Esophagus squamous epithelium (tissue), 4 donors: ENCODE results near the gene CKB.

Experiments
- POLR2A ChIP-seq, 4 donors: fragments of 450-650 bp; IDR thresholded peaks; one replicate each; pipeline ENCODE4 v1.6.1; 2017; ENCODE audit warnings: antibody characterized with exemption in 4 of 4, mild to moderate bottlenecking in 4 of 4, moderate library complexity in 3 of 4
- TF ChIP-seq, protein P1 (sequence below), 6 experiments: fragments of 450-650 bp in 4 of 6; fragments of 200-600 bp in 2 of 6; sonication (generic) in 2 of 6; IDR thresholded peaks; one replicate each; pipeline ENCODE4 v1.5.1; 2016 to 2019; ENCODE audit warnings: antibody characterized with exemption in 6 of 6, mild to moderate bottlenecking in 4 of 6, moderate library complexity in 4 of 6

DNA sequence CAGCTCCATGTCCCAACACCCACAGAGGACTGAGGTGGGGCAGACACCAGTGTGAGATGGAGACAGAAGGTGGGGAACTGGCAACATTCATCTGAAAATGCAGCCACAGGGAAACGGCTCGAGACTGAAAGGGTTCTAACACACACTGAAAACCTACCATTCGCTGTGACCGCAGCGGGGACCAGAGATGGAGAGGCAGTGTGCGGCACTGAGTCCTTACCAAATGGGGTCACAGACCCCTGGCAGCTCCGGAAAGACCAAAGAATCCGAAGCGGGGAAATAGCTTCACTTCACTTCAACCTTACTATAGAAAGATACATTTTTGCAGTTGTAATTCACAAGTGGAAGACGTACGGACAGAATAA, 30.2 kb upstream of the CKB start:
- TF ChIP-seq, protein P1, sequence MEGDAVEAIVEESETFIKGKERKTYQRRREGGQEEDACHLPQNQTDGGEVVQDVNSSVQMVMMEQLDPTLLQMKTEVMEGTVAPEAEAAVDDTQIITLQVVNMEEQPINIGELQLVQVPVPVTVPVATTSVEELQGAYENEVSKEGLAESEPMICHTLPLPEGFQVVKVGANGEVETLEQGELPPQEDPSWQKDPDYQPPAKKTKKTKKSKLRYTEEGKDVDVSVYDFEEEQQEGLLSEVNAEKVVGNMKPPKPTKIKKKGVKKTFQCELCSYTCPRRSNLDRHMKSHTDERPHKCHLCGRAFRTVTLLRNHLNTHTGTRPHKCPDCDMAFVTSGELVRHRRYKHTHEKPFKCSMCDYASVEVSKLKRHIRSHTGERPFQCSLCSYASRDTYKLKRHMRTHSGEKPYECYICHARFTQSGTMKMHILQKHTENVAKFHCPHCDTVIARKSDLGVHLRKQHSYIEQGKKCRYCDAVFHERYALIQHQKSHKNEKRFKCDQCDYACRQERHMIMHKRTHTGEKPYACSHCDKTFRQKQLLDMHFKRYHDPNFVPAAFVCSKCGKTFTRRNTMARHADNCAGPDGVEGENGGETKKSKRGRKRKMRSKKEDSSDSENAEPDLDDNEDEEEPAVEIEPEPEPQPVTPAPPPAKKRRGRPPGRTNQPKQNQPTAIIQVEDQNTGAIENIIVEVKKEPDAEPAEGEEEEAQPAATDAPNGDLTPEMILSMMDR (IDR thresholded peaks at IDR 0.05) = no peak
- TF ChIP-seq POLR2A (IDR thresholded peaks at IDR 0.05) = no peak
